H1 (cell line): ENCODE results near the gene PPP1R1A. TPM values are rescaled to one million over a fixed set of nuclear protein-coding genes. Genes with fewer than 3 reads are reported as not detected.

Source experiments
- CTCF ChIA-PET: fragments of 300-600 bp; sonication (Branson Sonifier 250); formaldehyde crosslinking; loops from one replicate; lab custom pipeline; 2021; ENCODE audit not compliant: partially characterized antibody; lab: Charles Lee
- POLR2A ChIA-PET: fragments of 300-600 bp; sonication (Branson Sonifier 250); formaldehyde crosslinking; loops from one replicate; lab custom pipeline; 2021; ENCODE audit warnings: inconsistent platforms; ENCODE audit not compliant: partially characterized antibody; lab: Charles Lee
- DNase-seq, 2 experiments: peaks; one replicate each; pipeline versions ENCODE4 v3.0.0 to v3.0.0-alpha.2; 2010 to 2022; ENCODE audit warnings: low spot score in 2 of 2, low read depth in 1 of 2, mixed read lengths in 1 of 2
- FAIRE-seq: peaks from 2 replicates; lab custom pipeline; 2011; peaks lifted over from hg19 to GRCh38; lab: Jason Lieb, UNC
- H2AFZ ChIP-seq: 2 replicates; pipeline ENCODE4 v1.8.1; 2012; ENCODE audit warnings: low read length, inconsistent platforms
- H2AK5ac ChIP-seq: 2 replicates; pipeline ENCODE4 v1.6.1; 2013; ENCODE audit warnings: low read depth, low read length
- H2BK120ac ChIP-seq: replicated peaks from 2 replicates; pipeline ENCODE3; 2013; ENCODE audit warnings: low read depth, low read length, inconsistent platforms
- H2BK12ac ChIP-seq: 2 replicates; pipeline ENCODE4 v1.6.1; 2013; ENCODE audit warnings: low read depth, low read length
- H2BK15ac ChIP-seq: 2 replicates; pipeline ENCODE4 v1.6.1; 2013; ENCODE audit warnings: low read length
- H2BK20ac ChIP-seq: 2 replicates; pipeline ENCODE4 v1.6.1; 2013; ENCODE audit warnings: low read length
- H2BK5ac ChIP-seq: 2 replicates; pipeline ENCODE4 v1.6.1; 2013; ENCODE audit warnings: low read depth, low read length
- H3K14ac ChIP-seq: 2 replicates; pipeline ENCODE4 v1.6.1; 2013; ENCODE audit warnings: inconsistent platforms; ENCODE audit not compliant: insufficient read length
- H3K18ac ChIP-seq: 2 replicates; pipeline ENCODE4 v1.6.1; 2013; ENCODE audit warnings: low read length; ENCODE audit errors: extremely low read depth
- H3K23ac ChIP-seq: 2 replicates; pipeline ENCODE4 v1.6.1; 2013; ENCODE audit warnings: inconsistent platforms; ENCODE audit not compliant: insufficient read length
- H3K23me2 ChIP-seq: 2 replicates; pipeline ENCODE4 v1.6.1; 2013; ENCODE audit warnings: low read depth, low read length
- H3K27ac ChIP-seq: 2 replicates; pipeline ENCODE4 v1.6.1; 2011; ENCODE audit warnings: low read depth, low read length, inconsistent platforms
- H3K27me3 ChIP-seq, 4 experiments: replicated peaks in 1 of 4; 1 replicate in 1 of 4; 2 replicates in 3 of 4; pipeline versions ENCODE4 v1.6.1 to v1.8.1; 2011 to 2013; ENCODE audit warnings: low read length in 3 of 4, mild to moderate bottlenecking in 3 of 4, inconsistent platforms in 2 of 4, mixed read lengths in 2 of 4, moderate library complexity in 1 of 4; ENCODE audit not compliant: control insufficient read depth in 3 of 4, insufficient read depth in 3 of 4; ENCODE audit errors: extremely low read depth in 1 of 4
- H3K36me3 ChIP-seq, 4 experiments: 2 replicates each; pipeline versions ENCODE4 v1.6.1 to v1.8.1; 2011 to 2013; ENCODE audit warnings: mild to moderate bottlenecking in 4 of 4, low read length in 3 of 4, moderate library complexity in 2 of 4, control low read depth in 1 of 4, inconsistent platforms in 1 of 4; ENCODE audit not compliant: insufficient read depth in 4 of 4, control insufficient read depth in 2 of 4
- H3K4ac ChIP-seq: replicated peaks from 2 replicates; pipeline ENCODE3; 2013; ENCODE audit warnings: low read length, low read depth, mixed read lengths, inconsistent platforms; ENCODE audit not compliant: insufficient read length
- H3K4me1 ChIP-seq, 4 experiments: replicated peaks in 1 of 4; 1 replicate in 1 of 4; 2 replicates in 3 of 4; pipeline versions ENCODE4 v1.6.1 to v1.8.1; 2011 to 2013; ENCODE audit warnings: low read length in 3 of 4, inconsistent platforms in 2 of 4, mixed read lengths in 1 of 4; ENCODE audit not compliant: insufficient read depth in 4 of 4, control insufficient read depth in 3 of 4
- H3K4me2 ChIP-seq, 2 experiments: 2 replicates each; pipeline versions ENCODE4 v1.6.1 to v1.8.1; 2011 to 2013; ENCODE audit warnings: low read depth in 2 of 2, low read length in 2 of 2, control low read depth in 1 of 2, inconsistent platforms in 1 of 2, mild to moderate bottlenecking in 1 of 2; ENCODE audit not compliant: insufficient read depth in 1 of 2
- H3K4me3 ChIP-seq, 4 experiments: fragments of 200-600, 300-600 bp in 1 of 4; sonication (generic), shearing (Covaris generic), sonication (Bioruptor Twin) in 1 of 4; 2 replicates each; pipeline versions ENCODE4 v1.5.1 to v1.8.1; 2011 to 2016; ENCODE audit warnings: low read length in 4 of 4, low read depth in 3 of 4, control low read depth in 2 of 4, inconsistent platforms in 2 of 4, mild to moderate bottlenecking in 2 of 4, mixed read lengths in 1 of 4, moderate library complexity in 1 of 4; ENCODE audit not compliant: insufficient read depth in 2 of 4; ENCODE audit errors: extremely low read depth in 1 of 4
- H3K56ac ChIP-seq: replicated peaks from 2 replicates; pipeline ENCODE3; 2013; ENCODE audit warnings: low read depth, mild to moderate bottlenecking, mixed read lengths, low read length, inconsistent platforms; ENCODE audit not compliant: insufficient read length
- H3K79me1 ChIP-seq: 2 replicates; pipeline ENCODE4 v1.6.1; 2013; ENCODE audit warnings: low read depth, low read length, control low read depth
- H3K79me2 ChIP-seq, 2 experiments: 2 replicates each; pipeline versions ENCODE4 v1.6.1 to v1.8.1; 2012 to 2013; ENCODE audit warnings: low read length in 2 of 2, mild to moderate bottlenecking in 2 of 2, inconsistent platforms in 1 of 2; ENCODE audit not compliant: insufficient read depth in 2 of 2, control insufficient read depth in 1 of 2
- H3K9ac ChIP-seq, 4 experiments: replicated peaks in 1 of 4; 1 replicate in 1 of 4; 2 replicates in 3 of 4; pipeline versions ENCODE4 v1.6.1 to v1.8.1; 2011 to 2013; ENCODE audit warnings: low read depth in 3 of 4, low read length in 3 of 4, control low read depth in 2 of 4, mild to moderate bottlenecking in 2 of 4, moderate library complexity in 2 of 4, inconsistent platforms in 1 of 4; ENCODE audit errors: extremely low read depth in 1 of 4
- H3K9me3 ChIP-seq, 2 experiments: 2 replicates each; pipeline versions ENCODE4 v1.6.1 to v1.8.1; 2012 to 2013; ENCODE audit warnings: mild to moderate bottlenecking in 2 of 2, moderate library complexity in 2 of 2, control low read depth in 1 of 2, inconsistent platforms in 1 of 2, low read depth in 1 of 2, low read length in 1 of 2, mixed read lengths in 1 of 2; ENCODE audit not compliant: insufficient read depth in 2 of 2
- H4K20me1 ChIP-seq, 2 experiments: replicated peaks in 1 of 2; 2 replicates each; pipeline versions ENCODE3 to v1.8.1; 2011 to 2013; ENCODE audit warnings: inconsistent platforms in 2 of 2, low read length in 2 of 2, mild to moderate bottlenecking in 1 of 2; ENCODE audit not compliant: insufficient read depth in 2 of 2, control insufficient read depth in 1 of 2
- H4K5ac ChIP-seq: 2 replicates; pipeline ENCODE4 v1.6.1; 2013; ENCODE audit warnings: low read length, low read depth, mixed read lengths, inconsistent platforms; ENCODE audit not compliant: insufficient read length
- H4K8ac ChIP-seq: 2 replicates; pipeline ENCODE4 v1.8.0; 2013; ENCODE audit warnings: mild to moderate bottlenecking, moderate library complexity, low read length, inconsistent platforms; ENCODE audit not compliant: insufficient read depth; ENCODE audit errors: extremely low read depth
- H4K91ac ChIP-seq: replicated peaks from 2 replicates; pipeline ENCODE3; 2013; ENCODE audit warnings: low read length, mixed read lengths, inconsistent platforms; ENCODE audit not compliant: insufficient read length
- CHD1 ChIP-seq: IDR thresholded peaks from 2 replicates; pipeline ENCODE4 v1.6.1; 2012; ENCODE audit warnings: low read depth, low read length, improper control_type of control experiment
- CHD2 ChIP-seq: IDR thresholded peaks from 2 replicates; pipeline ENCODE4 v1.6.1; 2012; ENCODE audit warnings: low read length, improper control_type of control experiment
- EGR1 ChIP-seq: IDR thresholded peaks from 2 replicates; pipeline ENCODE4 v1.6.1; 2011; ENCODE audit warnings: low read depth, low read length, borderline replicate concordance
- EZH2 ChIP-seq: fragments of 200-600 bp; sonication (generic); IDR thresholded peaks from 2 replicates; pipeline ENCODE4 v1.7.1; 2012; ENCODE audit warnings: low read depth, mild to moderate bottlenecking, moderate library complexity, low read length, inconsistent platforms; ENCODE audit not compliant: severe bottlenecking
- POLR2A ChIP-seq, 2 experiments: IDR thresholded peaks; 1 replicate in 1 of 2; 2 replicates in 1 of 2; pipeline ENCODE4 v1.6.1; 2011; ENCODE audit warnings: low read depth in 2 of 2, low read length in 2 of 2, mild to moderate bottlenecking in 2 of 2; ENCODE audit errors: control extremely low read depth in 1 of 2
- SP2 ChIP-seq: IDR thresholded peaks from 2 replicates; pipeline ENCODE4 v1.6.1; 2012; ENCODE audit warnings: mild to moderate bottlenecking, low read length, inconsistent platforms
- TCF12 ChIP-seq: IDR thresholded peaks from 2 replicates; pipeline ENCODE4 v1.6.1; 2011; ENCODE audit warnings: low read depth, mild to moderate bottlenecking, low read length
- YY1 ChIP-seq: IDR thresholded peaks from 2 replicates; pipeline ENCODE4 v1.6.1; 2011; ENCODE audit warnings: low read depth, mild to moderate bottlenecking, low read length
- WGBS, 2 experiments: shearing (Covaris generic) in 1 of 2; methylation state at CpG; one replicate each; pipeline versions ENCODE4 v1.1.6 to v1.1.7; 2013 to 2015; ENCODE audit warnings: low lambda C conversion rate in 2 of 2, mixed read lengths in 2 of 2, inconsistent platforms in 1 of 2, low coverage in 1 of 2, missing lambda C conversion rate in 1 of 2; ENCODE audit not compliant: insufficient replicate concordance in 2 of 2, insufficient coverage in 1 of 2, insufficient read length in 1 of 2; ENCODE audit errors: extremely low coverage in 1 of 2, missing lambda C conversion rate in 1 of 2; 5-methylcytosine and 5-hydroxymethylcytosine counted together
- polyA plus RNA-seq, 7 experiments: library from polyadenylated mRNA; depleted of rRNA in 3 of 7; stranded (reverse) in 5 of 7; unstranded in 2 of 7; fragments of >200 nt in 5 of 7; fragments of 200-250 nt in 2 of 7; gene quantifications; 1 replicate in 5 of 7; 2 replicates in 1 of 7; 4 replicates in 1 of 7; pipeline versions ENCODE4 v1.2.1 to v1.2.3, GENCODE V29; 2011 to 2013; ENCODE audit warnings: missing spikeins in 2 of 7, mixed read lengths in 2 of 7
- total RNA-seq: library from RNA; stranded (reverse); fragmentation: NEBNext Ultra II Directional; extraction: Animal tissue kit (Norgen Biotek cat#: 25700); gene quantifications from 2 replicates; pipeline ENCODE4 v1.2.1, GENCODE V29; 2021

The PPP1R1A gene
- total and polyA plus RNA-seq, 2 of the 8 experiments (the other 6 are each of a cell fraction or from before 2014, with no cell fraction given), result 5.8 to 13.1 TPM

- Histone ChIP-seq H4K8ac (no peak overlapping the region), H3K9me3 (no peaks in the 10 kb centered on the region), H4K20me1 (no peaks in the 10 kb centered on the region), H3K18ac (no peak overlapping the region), H3K23me2 (peaks cover 3% of the 10 kb centered on the region), H3K56ac (no peak overlapping the region), H3K23ac (no peak overlapping the region), H4K5ac (no peak overlapping the region), H4K91ac (no peak overlapping the region), H3K36me3 (no peaks in the 10 kb centered on the region), H2BK120ac (no peak overlapping the region), H2BK15ac (no peak overlapping the region), H2BK12ac (no peak overlapping the region), H3K27me3 (peaks cover 19 to 80% (median 58%) of the 10 kb centered on the region in 4 experiments), H2BK20ac (no peak overlapping the region), H2AK5ac (no peak overlapping the region), H2BK5ac (no peak overlapping the region), H3K4me1 (peaks cover 0 to 2% (median under 1%) of the 10 kb centered on the region in 4 experiments; a peak in 2 of 7 replicates), H3K4me3 (no peak overlapping the region), H3K9ac (no peak overlapping the region), H2AFZ (no peak overlapping the region), H3K14ac (no peak overlapping the region), H3K4me2 (no peak overlapping the region), H3K79me1 (no peaks in the 10 kb centered on the region), H3K4ac (no peak overlapping the region), H3K79me2 (no peaks in the 10 kb centered on the region), H3K27ac (no peak overlapping the region)
- ChIA-PET POLR2A (no interaction called here), CTCF (interaction anchor here (1.3 to 8.0 kb wide), 6 partner anchors 9 to 45 kb away, joined by 3 to 55 read pairs (median 6); partner anchors contain the start of gene PDE1B)
- no peak for DNase-seq
- FAIRE-seq, result no peak
- 100% methylated on average over 1 of the region's 1 CpG; no CpG with 5 or more reads in 1 of the 2 experiments for WGBS, 2 experiments
- no peak for TF ChIP-seq CHD2
- no peak for TF ChIP-seq EGR1
- no peak for TF ChIP-seq CHD1
- TF ChIP-seq EZH2, result no peak
- no peak for TF ChIP-seq SP2
- TF ChIP-seq POLR2A (IDR thresholded peaks at IDR 0.05; ENCODE audit: control extremely low read depth in 1 of 2, low read depth in 2 of 2, low read length in 2 of 2), result no peak
- no peak for TF ChIP-seq TCF12
- no peak for TF ChIP-seq YY1
These were observed 29.7 kb downstream of the PPP1R1A start for GRCh38 chr12:54558759-54559158.
